ENCODE data around the gene TCF7L2. TPM values are rescaled to one million over a fixed set of nuclear protein-coding genes. Genes with fewer than 3 reads are reported as not detected.

The TCF7L2 gene
- total RNA-seq, 2 experiments from 2014 or later, result 1.3 to 8.5 TPM

- CTCF ChIA-PET (ENCODE audit: unreplicated experiment), result no interaction called here
- no peaks in the 10 kb centered on the region for H4K20me1 ChIP-seq (ENCODE audit: insufficient read depth, low read length)
- H3K79me2 ChIP-seq (ENCODE audit: insufficient read depth, low read depth, low read length), result no peaks in the 10 kb centered on the region
- no peak overlapping the region for H3K4me3 ChIP-seq (ENCODE audit: low read depth, low read length, poor library complexity, severe bottlenecking)
- no peaks in the 10 kb centered on the region for H3K9me2 ChIP-seq (ENCODE audit: insufficient read depth, low read length)
- intact Hi-C loops (cut with micrococcal nuclease; ENCODE audit: unreplicated experiment), result no loop called here
- no peak for DNase-seq (ENCODE audit: low spot score)
- no peaks in the 10 kb centered on the region for H3K4me1 ChIP-seq (ENCODE audit: insufficient read depth, low read length, poor library complexity, severe bottlenecking)
- TF ChIP-seq EZH2phosphoT487 (IDR thresholded peaks at IDR 0.05; ENCODE audit: borderline replicate concordance, low read depth, low read length) (no peak), CTCF (conservative IDR thresholded peaks at IDR 0.05; ENCODE audit: low read length) (no peak)
- H3K9me3 ChIP-seq (ENCODE audit: low read length), result no peaks in the 10 kb centered on the region
- no TSS peak for BruUV-seq (replicated peaks)
- H2AFZ ChIP-seq (ENCODE audit: low read length), result no peak overlapping the region
- no peak overlapping the region for H3K4me2 ChIP-seq (ENCODE audit: low read length)
- POLR2A ChIA-PET, result no interaction called here
- no peaks in the 10 kb centered on the region for H3K36me3 ChIP-seq (ENCODE audit: insufficient read depth, low read length)
- H3K27ac ChIP-seq (ENCODE audit: low read depth, low read length, poor library complexity, severe bottlenecking), result no peak overlapping the region
These were observed 179.1 kb downstream of the TCF7L2 start for GRCh38 chr10:113129117-113129516.

GRCh38 chr10:113130014-113130641 is 180.1 kb downstream of the TCF7L2 start:
- CTCF ChIA-PET (ENCODE audit: unreplicated experiment), result no interaction called here
- no peak overlapping the region for H3K4me2 ChIP-seq (ENCODE audit: low read length)
- no peaks in the 10 kb centered on the region for H3K36me3 ChIP-seq (ENCODE audit: insufficient read depth, low read length)
- TF ChIP-seq CTCF (conservative IDR thresholded peaks at IDR 0.05; ENCODE audit: low read length) (no peak), EZH2phosphoT487 (IDR thresholded peaks at IDR 0.05; ENCODE audit: borderline replicate concordance, low read depth, low read length) (no peak)
- no peak overlapping the region for H3K4me3 ChIP-seq (ENCODE audit: low read depth, low read length, poor library complexity, severe bottlenecking)
- POLR2A ChIA-PET, result no interaction called here
- no peaks in the 10 kb centered on the region for H3K4me1 ChIP-seq (ENCODE audit: insufficient read depth, low read length, poor library complexity, severe bottlenecking)
- no peak overlapping the region for H2AFZ ChIP-seq (ENCODE audit: low read length)
- H3K79me2 ChIP-seq (ENCODE audit: insufficient read depth, low read depth, low read length), result no peaks in the 10 kb centered on the region
- no peak overlapping the region for H3K27ac ChIP-seq (ENCODE audit: low read depth, low read length, poor library complexity, severe bottlenecking)
- H3K9me3 ChIP-seq (ENCODE audit: low read length), result no peaks in the 10 kb centered on the region
- no TSS peak for BruUV-seq (replicated peaks)
- intact Hi-C loops (cut with micrococcal nuclease; ENCODE audit: unreplicated experiment), result no loop called here
- no peak for DNase-seq (ENCODE audit: low spot score)
- H3K9me2 ChIP-seq (ENCODE audit: insufficient read depth, low read length), result no peaks in the 10 kb centered on the region
- no peaks in the 10 kb centered on the region for H4K20me1 ChIP-seq (ENCODE audit: insufficient read depth, low read length)

- Histone ChIP-seq H3K79me2 (ENCODE audit: insufficient read depth, low read depth, low read length) (no peaks in the 10 kb centered on the region), H4K20me1 (ENCODE audit: insufficient read depth, low read length) (no peaks in the 10 kb centered on the region), H3K4me1 (ENCODE audit: insufficient read depth, low read length, poor library complexity, severe bottlenecking) (no peaks in the 10 kb centered on the region), H3K9me2 (ENCODE audit: insufficient read depth, low read length) (no peaks in the 10 kb centered on the region), H3K27ac (ENCODE audit: low read depth, low read length, poor library complexity, severe bottlenecking) (no peak overlapping the region), H3K9me3 (ENCODE audit: low read length) (no peaks in the 10 kb centered on the region), H2AFZ (ENCODE audit: low read length) (no peak overlapping the region), H3K36me3 (ENCODE audit: insufficient read depth, low read length) (no peaks in the 10 kb centered on the region), H3K4me2 (ENCODE audit: low read length) (no peak overlapping the region), H3K4me3 (ENCODE audit: low read depth, low read length, poor library complexity, severe bottlenecking) (no peak overlapping the region)
- BruUV-seq (replicated peaks), result no TSS peak
- intact Hi-C loops (cut with micrococcal nuclease; ENCODE audit: unreplicated experiment), result no loop called here
- DNase-seq (ENCODE audit: low spot score), result no peak
- ChIA-PET POLR2A (no interaction called here), CTCF (ENCODE audit: unreplicated experiment) (interaction anchor here (0.5 to 0.7 kb wide), 2 partner anchors 135 to 912 kb away, joined by 3 read pairs; no protein-coding TSS in a partner anchor)
- TF ChIP-seq EZH2phosphoT487 (IDR thresholded peaks at IDR 0.05; ENCODE audit: borderline replicate concordance, low read depth, low read length) (no peak), CTCF (conservative IDR thresholded peaks at IDR 0.05; ENCODE audit: low read length) (no peak)
These were observed 181.7 kb downstream of the TCF7L2 start for GRCh38 chr10:113131613-113132261.
